ENCODE data around the gene RNF2. TPM values are rescaled to one million over a fixed set of nuclear protein-coding genes. Genes with fewer than 3 reads are reported as not detected.

RNF2 gene
- total and polyA plus RNA-seq, 4 donors: 2.9 to 17.3 (median 4.9) TPM

- TF ChIP-seq NR2F2 (IDR thresholded peaks at IDR 0.05): no peak
- TF ChIP-seq HNF4G (IDR thresholded peaks at IDR 0.05): no peak
- no peak for TF ChIP-seq FOXA2 (IDR thresholded peaks at IDR 0.05)
- no peak for TF ChIP-seq ATF3 (IDR thresholded peaks at IDR 0.05)
- no peak for TF ChIP-seq RXRA (IDR thresholded peaks at IDR 0.05)
- no peak for TF ChIP-seq RAD21 (IDR thresholded peaks at IDR 0.05)
- no peak for TF ChIP-seq REST (IDR thresholded peaks at IDR 0.05)
- TF ChIP-seq TAF1 (conservative IDR thresholded peaks at IDR 0.05): no peak
- TF ChIP-seq HNF4A (conservative IDR thresholded peaks at IDR 0.05): no peak
- TF ChIP-seq YY1 (IDR thresholded peaks at IDR 0.05): no peak
- no peak for TF ChIP-seq SP1 (IDR thresholded peaks at IDR 0.05)
- TF ChIP-seq JUND (IDR thresholded peaks at IDR 0.05): no peak
- TF ChIP-seq FOXA1 (IDR thresholded peaks at IDR 0.05): no peak
- TF ChIP-seq GABPA (IDR thresholded peaks at IDR 0.05 in 1 of 2, conservative IDR thresholded peaks at IDR 0.05 in 1 of 2): no peak
- no peak for TF ChIP-seq ZBTB33 (IDR thresholded peaks at IDR 0.05)
- TF ChIP-seq EGR1 (IDR thresholded peaks at IDR 0.05; ENCODE audit: low read depth in 2 of 2): no peak
- TF ChIP-seq CTCF (IDR thresholded peaks at IDR 0.05; ENCODE audit: low read depth, low read length, missing input control): no peak
- TF ChIP-seq MAX (IDR thresholded peaks at IDR 0.05): no peak
- Histone ChIP-seq H3K4me3 (ENCODE audit: low read depth in 1 of 3, low read length in 3 of 3) (no peak overlapping the region), H3K27me3 (ENCODE audit: control insufficient read depth in 4 of 4, insufficient read depth in 4 of 4, low read length in 3 of 4) (peaks cover 0 to 7% (median 0%) of the 10 kb centered on the region in 4 donors), H3K36me3 (ENCODE audit: control insufficient read depth in 4 of 4, insufficient read depth in 3 of 4, low read depth in 1 of 4, low read length in 3 of 4) (no peaks in the 10 kb centered on the region), H3K4me1 (ENCODE audit: control insufficient read depth in 4 of 4, insufficient read depth in 4 of 4, low read length in 3 of 4) (no peaks in the 10 kb centered on the region), H3K27ac (ENCODE audit: low read depth in 1 of 2, low read length in 2 of 2) (no peak overlapping the region), H3K9me3 (ENCODE audit: control insufficient read depth in 4 of 4, low read length in 3 of 4) (no peaks in the 10 kb centered on the region), H3K9ac (ENCODE audit: low read depth in 1 of 2, low read length in 2 of 2) (no peak overlapping the region)
- 72% methylated on average over 3 of the region's 3 CpGs for WGBS
- DNase-seq (ENCODE audit: low spot score): no peak
Measured at GRCh38 chr1:185033686-185034085, 11.7 kb upstream of the RNF2 start.

All from liver (tissue), 9 donors.